Measurements from ENCODE around the gene HP1BP3. TPM values are rescaled to one million over a fixed set of nuclear protein-coding genes. Genes with fewer than 3 reads are reported as not detected.

The HP1BP3 gene
- total RNA-seq, 4 donors from 2014 or later, result 108 to 342 (median 206) TPM

DNA sequence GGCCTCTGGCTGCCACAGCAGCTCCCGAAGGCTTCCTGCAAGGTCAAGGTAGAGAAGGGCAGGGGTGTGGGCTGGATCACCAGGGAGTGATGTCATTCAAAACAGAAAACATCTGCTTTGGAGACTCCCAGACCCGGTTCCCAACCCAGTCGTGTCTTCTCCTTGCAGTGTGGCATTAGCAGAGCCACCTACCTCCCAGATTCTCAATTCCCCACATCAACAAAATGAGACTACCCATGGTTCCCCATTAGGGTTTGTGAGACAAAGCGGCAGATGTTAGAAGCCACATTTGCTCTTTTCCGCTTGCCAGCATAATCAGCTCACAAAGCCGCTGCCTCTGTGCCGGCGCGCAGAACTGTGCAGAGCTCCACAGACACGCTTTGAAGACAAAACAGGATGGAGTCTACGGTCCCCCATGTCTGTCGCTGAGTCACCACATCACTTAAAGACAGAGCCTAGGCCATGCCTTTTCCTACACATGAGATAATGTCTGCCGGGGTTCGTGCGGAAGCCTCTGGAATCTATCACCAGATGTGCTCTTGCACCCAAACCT lies 81.8 kb downstream of the HP1BP3 start:
- TF ChIP-seq, protein P1, sequence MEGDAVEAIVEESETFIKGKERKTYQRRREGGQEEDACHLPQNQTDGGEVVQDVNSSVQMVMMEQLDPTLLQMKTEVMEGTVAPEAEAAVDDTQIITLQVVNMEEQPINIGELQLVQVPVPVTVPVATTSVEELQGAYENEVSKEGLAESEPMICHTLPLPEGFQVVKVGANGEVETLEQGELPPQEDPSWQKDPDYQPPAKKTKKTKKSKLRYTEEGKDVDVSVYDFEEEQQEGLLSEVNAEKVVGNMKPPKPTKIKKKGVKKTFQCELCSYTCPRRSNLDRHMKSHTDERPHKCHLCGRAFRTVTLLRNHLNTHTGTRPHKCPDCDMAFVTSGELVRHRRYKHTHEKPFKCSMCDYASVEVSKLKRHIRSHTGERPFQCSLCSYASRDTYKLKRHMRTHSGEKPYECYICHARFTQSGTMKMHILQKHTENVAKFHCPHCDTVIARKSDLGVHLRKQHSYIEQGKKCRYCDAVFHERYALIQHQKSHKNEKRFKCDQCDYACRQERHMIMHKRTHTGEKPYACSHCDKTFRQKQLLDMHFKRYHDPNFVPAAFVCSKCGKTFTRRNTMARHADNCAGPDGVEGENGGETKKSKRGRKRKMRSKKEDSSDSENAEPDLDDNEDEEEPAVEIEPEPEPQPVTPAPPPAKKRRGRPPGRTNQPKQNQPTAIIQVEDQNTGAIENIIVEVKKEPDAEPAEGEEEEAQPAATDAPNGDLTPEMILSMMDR (IDR thresholded peaks at IDR 0.05), result no peak
- no peak for TF ChIP-seq POLR2A (IDR thresholded peaks at IDR 0.05)
- no peak for DNase-seq
- intact Hi-C loops (cut with DNase I; ENCODE audit: low total_unique reads), result no loop called here

DNA sequence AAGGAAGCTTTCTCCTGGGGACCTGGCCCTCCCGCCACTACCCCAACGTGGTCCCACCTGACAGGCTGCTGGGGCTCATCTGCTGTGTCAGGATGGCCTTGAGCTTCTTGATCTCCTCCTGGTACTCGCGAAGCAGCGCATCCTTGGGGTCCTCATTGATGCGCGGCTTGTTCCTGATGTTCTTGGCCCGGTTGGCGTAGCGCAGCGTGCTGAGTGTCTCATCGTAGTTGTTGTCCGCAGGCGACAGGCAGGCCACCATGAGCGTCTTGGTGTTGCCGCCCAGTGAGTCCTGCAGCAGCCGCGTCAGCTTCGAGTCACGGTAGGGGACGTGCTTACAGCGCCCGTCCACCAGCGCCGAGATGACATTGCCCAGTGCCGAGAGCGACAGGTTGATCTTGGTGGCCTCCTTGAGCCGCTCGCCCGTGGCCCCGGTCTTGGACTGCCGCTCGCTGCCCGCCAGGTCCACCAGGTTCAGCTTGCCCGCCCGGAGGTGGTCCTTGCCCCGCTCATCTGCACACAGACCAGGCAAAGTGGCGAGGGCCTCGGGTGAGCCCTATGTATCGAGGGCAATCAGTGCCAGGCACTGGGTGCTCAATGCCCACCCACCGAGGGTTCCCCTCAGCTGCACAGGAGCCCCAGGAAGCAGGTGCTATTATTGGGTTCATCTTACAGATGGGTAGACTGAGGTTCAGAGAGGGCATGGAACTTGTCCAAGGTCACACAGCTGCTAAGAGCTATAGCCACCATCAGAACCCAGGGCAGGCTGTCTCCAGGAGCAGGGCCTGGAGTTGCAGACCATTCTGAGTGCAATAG lies 82.5 kb downstream of the HP1BP3 start:
- intact Hi-C loops (cut with DNase I; ENCODE audit: low total_unique reads), result no loop called here
- DNase-seq, result no peak
- no peak for TF ChIP-seq POLR2A (IDR thresholded peaks at IDR 0.05)
- TF ChIP-seq, protein P1 (IDR thresholded peaks at IDR 0.05), result no peak
- H3K36me3 ChIP-seq, result no peaks in the 10 kb centered on the region
- H3K27me3 ChIP-seq, result no peaks in the 10 kb centered on the region
- H3K4me1 ChIP-seq, result no peaks in the 10 kb centered on the region
- no peaks in the 10 kb centered on the region for H3K9me3 ChIP-seq
- H3K27ac ChIP-seq, result no peak overlapping the region
- H3K4me3 ChIP-seq, result no peak overlapping the region

More for the DNA sequence above, 81.8 kb downstream of the HP1BP3 start:
- Histone ChIP-seq H3K4me3 (no peak overlapping the region), H3K36me3 (no peaks in the 10 kb centered on the region), H3K27ac (no peak overlapping the region), H3K9me3 (no peaks in the 10 kb centered on the region), H3K4me1 (no peaks in the 10 kb centered on the region), H3K27me3 (no peaks in the 10 kb centered on the region)

DNA sequence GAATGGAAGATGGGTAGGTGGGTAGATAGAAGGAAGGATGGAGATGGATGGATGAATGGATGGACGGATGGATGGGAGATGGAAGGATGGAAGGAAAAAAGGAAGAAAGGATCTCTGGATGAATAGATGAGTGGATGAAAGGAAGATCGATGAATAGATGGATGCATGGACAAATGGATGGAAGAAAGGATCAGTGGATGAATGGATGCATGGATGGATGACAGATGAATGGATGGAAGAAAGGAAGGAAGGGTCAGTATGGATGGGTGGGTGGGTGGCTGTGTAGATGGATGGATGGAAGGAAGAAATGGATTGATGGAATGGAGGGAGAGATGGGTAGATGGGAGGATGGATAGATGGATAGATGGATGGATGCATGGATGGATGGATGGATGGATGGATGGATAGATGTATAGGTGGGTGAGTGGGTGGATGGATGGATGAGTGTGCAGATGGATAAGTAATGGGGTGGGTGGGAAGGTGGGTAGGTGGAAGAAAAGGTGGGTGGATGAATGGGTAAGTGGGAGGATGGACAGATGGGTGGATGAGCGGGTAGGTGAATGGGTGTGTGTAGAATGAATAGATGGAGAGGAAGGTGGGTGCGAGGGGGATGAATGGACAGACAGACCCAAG lies 83.9 kb downstream of the HP1BP3 start:
- H3K9me3 ChIP-seq, result no peaks in the 10 kb centered on the region
- no peak for DNase-seq
- H3K36me3 ChIP-seq, result no peaks in the 10 kb centered on the region
- no peak overlapping the region for H3K4me3 ChIP-seq
- H3K27ac ChIP-seq, result no peak overlapping the region
- peaks cover 0 to 3% of the 10 kb centered on the region in 2 donors for H3K4me1 ChIP-seq
- intact Hi-C loops (cut with DNase I; ENCODE audit: low total_unique reads), result no loop called here
- TF ChIP-seq, protein P1 (IDR thresholded peaks at IDR 0.05), result no peak
- no peak for TF ChIP-seq POLR2A (IDR thresholded peaks at IDR 0.05)
- H3K27me3 ChIP-seq, result no peaks in the 10 kb centered on the region

DNA sequence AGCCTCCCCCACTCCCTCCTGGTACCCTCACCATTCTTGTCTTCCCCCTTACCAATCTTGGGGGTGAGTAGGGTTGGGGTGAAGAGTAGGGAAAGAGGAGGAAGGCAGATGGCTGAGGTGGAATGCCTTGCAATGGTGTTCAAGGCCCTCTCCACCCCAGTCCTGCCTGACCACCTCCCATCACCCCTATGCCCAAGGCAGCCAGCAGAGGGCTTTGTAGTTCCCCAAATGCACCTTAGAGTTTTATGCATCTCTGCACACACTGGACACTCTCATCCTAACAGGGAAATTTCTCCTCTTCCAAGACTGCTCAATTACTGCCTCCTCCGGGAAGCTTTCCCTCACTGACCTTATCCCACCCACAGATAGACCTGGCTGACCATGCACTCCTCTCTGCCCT lies 84.7 kb downstream of the HP1BP3 start:
- no peaks in the 10 kb centered on the region for H3K9me3 ChIP-seq
- intact Hi-C loops (cut with DNase I; ENCODE audit: low total_unique reads), result no loop called here
- no peak for DNase-seq
- H3K27ac ChIP-seq, result no peak overlapping the region
- H3K27me3 ChIP-seq, result no peaks in the 10 kb centered on the region
- peaks cover under 1 to 3% of the 10 kb centered on the region in 2 donors for H3K4me1 ChIP-seq
- H3K4me3 ChIP-seq, result no peak overlapping the region
- no peaks in the 10 kb centered on the region for H3K36me3 ChIP-seq
- TF ChIP-seq, protein P1 (IDR thresholded peaks at IDR 0.05), result no peak
- TF ChIP-seq POLR2A (IDR thresholded peaks at IDR 0.05), result no peak

DNA sequence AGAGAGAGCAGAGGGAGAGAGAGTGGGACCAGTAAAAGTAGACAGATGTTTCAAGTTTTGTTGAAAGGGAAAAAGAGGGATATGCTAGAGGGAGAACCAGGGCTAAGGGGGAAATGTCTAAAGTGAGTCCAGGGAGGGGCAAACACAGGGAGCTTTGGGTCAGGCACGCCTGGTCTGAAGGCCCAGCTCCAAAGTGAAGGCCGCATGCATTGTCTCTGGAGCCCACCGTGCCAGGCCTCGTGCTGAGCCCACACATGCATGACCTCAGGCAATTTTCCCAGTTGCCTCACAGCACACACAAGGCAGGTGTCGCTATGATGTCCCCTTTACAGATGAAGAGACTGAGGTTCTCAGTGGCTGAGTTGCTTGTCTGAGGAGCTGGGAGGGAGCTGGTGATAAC lies 85.3 kb downstream of the HP1BP3 start:
- Histone ChIP-seq H3K27me3 (no peaks in the 10 kb centered on the region), H3K9me3 (no peaks in the 10 kb centered on the region), H3K36me3 (no peaks in the 10 kb centered on the region), H3K27ac (no peak overlapping the region), H3K4me3 (no peak overlapping the region), H3K4me1 (peaks cover 3 to 5% of the 10 kb centered on the region in 2 donors)
- TF ChIP-seq POLR2A (IDR thresholded peaks at IDR 0.05), result no peak
- TF ChIP-seq, protein P1 (IDR thresholded peaks at IDR 0.05), result no peak
- intact Hi-C loops (cut with DNase I; ENCODE audit: low total_unique reads), result no loop called here
- no peak for DNase-seq
